LNCaP clone FGC (cell line): ENCODE data around the gene KPNB1.
A peak's percentile ranks its signal among the peaks of the same experiment; 100 is the strongest.

Experiments
- DNase-seq: peaks from one replicate; pipeline ENCODE4 v3.0.0-alpha.2; 2011; ENCODE audit warnings: low read depth
- H3K4me3 ChIP-seq: 2 replicates; pipeline ENCODE4 v1.5.1; 2011; ENCODE audit warnings: mild to moderate bottlenecking, low read depth, low read length, control low read depth
- CTCF ChIP-seq: IDR thresholded peaks from 2 replicates; pipeline ENCODE4 v1.5.1; 2012; ENCODE audit warnings: mild to moderate bottlenecking; ENCODE audit not compliant: control insufficient read depth, insufficient read depth; ENCODE audit errors: extremely low read depth

Gene KPNB1

GRCh38 chr17:47695429-47696376 lies 46.0 kb downstream of the KPNB1 start:
- peak overlapping the region; percentile 74 for H3K4me3 ChIP-seq
- DNase-seq: no peak
- no peak for TF ChIP-seq CTCF

GRCh38 chr17:47696717-47697642 lies 47.3 kb downstream of the KPNB1 start:
- DNase-seq: no peak
- TF ChIP-seq CTCF: no peak
- no peak overlapping the region for H3K4me3 ChIP-seq

GRCh38 chr17:47697906-47698711 lies 48.4 kb downstream of the KPNB1 start:
- no peak for TF ChIP-seq CTCF
- DNase-seq: no peak

GRCh38 chr17:47698749-47699535 lies 49.2 kb downstream of the KPNB1 start:
- no peak for DNase-seq
- TF ChIP-seq CTCF: peak; percentile 77
- H3K4me3 ChIP-seq: no peak overlapping the region

More at GRCh38 chr17:47697906-47698711, 48.4 kb downstream of the KPNB1 start:
- H3K4me3 ChIP-seq: no peak overlapping the region

- no peak for TF ChIP-seq CTCF
- DNase-seq: no peak
- no peak overlapping the region for H3K4me3 ChIP-seq
Measured at GRCh38 chr17:47699536-47699840, 49.8 kb downstream of the KPNB1 start.
